GM21737 (cell line): ENCODE results near the gene SEPHS2.
A peak's percentile ranks its signal among the peaks of the same experiment; 100 is the strongest.
"Not testable (repeated sequence)": the region's sequence is repeated elsewhere in the genome, so short reads cannot be mapped to it uniquely, and the experiment has no call there.

Source experiments
- ATAC-seq: cut with Tn5 transposase; IDR thresholded peaks from one replicate; pipeline ENCODE4 v1.9.1; 2021; ENCODE audit warnings: mild to moderate bottlenecking, moderate library complexity; ENCODE audit not compliant: unreplicated experiment

Gene SEPHS2

DNA sequence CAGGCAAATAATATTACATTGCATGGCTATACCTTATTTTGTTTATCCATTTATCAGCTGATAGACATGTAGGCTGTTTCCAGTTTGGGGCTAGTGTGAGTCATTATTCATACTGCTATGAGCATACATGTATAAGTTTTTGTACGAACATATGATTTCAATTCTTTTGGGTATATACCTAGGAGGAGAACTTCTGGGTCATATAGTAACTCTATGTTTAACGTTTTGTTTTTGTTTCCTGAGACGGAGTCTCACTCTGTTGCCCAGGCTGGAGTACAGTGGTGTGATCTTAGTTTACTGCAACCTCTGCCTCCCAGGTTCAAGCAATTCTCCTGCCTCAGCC is 24.5 kb upstream of the SEPHS2 start:
- no peak for ATAC-seq

DNA sequence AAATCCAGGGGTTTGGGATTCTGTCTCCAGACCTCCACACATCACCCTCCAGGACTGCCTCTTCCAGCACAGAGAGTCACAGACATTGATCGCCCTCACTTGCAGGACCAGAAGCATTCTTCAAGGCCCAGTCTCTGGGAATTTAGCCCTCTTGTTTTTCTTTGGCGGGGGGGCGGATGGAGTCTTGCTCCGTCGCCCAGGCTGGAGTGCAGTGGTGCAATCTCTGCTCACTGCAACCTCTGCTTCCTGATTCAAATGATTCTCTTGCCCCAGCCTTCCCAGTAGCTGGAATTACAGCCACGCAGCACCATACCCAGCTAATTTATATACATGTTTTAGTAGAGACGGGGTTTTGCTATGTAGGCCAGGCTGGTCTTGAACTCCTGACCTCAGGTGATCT is 18.4 kb upstream of the SEPHS2 start:
- ATAC-seq: no peak

DNA sequence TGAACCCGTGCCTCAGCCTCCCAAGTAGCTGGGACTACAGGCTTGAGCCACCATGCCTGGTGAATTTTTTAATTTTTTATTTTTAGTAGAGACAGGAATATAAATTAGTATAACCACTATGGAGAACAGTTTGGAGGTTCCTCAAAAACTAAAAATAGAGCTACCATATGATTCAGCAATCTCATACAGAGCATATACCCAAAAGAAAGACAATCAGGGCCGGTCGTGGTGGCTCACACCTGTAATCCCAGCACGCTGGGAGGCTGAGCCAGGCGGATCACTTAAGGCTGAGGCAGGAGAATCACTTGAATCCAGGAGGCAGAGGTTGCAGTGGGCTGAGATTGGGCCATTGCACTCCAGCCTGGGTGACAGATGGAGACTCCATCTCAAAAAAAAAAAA is 15.8 kb upstream of the SEPHS2 start:
- ATAC-seq: not testable (repeated sequence)

DNA sequence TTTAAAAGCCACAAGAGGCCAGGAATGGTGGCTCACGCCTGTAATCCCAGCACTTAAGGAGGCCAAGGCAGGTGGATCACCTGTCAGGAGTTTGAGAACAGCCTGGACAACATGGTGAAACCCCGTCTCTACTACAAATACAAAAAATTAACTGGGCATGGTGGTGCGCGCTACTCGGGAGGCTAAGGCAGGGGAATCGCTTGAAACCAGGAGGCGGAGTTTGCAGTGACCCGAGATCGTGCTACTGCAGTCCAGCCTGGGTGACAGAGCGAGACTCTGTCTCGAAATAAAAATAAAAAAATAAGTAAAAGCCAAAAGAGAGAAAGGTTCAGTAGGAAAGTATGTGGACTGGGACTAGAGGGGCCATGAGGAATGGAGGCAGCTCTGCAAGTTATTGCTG is 13.8 kb upstream of the SEPHS2 start:
- ATAC-seq: peak; percentile 2

DNA sequence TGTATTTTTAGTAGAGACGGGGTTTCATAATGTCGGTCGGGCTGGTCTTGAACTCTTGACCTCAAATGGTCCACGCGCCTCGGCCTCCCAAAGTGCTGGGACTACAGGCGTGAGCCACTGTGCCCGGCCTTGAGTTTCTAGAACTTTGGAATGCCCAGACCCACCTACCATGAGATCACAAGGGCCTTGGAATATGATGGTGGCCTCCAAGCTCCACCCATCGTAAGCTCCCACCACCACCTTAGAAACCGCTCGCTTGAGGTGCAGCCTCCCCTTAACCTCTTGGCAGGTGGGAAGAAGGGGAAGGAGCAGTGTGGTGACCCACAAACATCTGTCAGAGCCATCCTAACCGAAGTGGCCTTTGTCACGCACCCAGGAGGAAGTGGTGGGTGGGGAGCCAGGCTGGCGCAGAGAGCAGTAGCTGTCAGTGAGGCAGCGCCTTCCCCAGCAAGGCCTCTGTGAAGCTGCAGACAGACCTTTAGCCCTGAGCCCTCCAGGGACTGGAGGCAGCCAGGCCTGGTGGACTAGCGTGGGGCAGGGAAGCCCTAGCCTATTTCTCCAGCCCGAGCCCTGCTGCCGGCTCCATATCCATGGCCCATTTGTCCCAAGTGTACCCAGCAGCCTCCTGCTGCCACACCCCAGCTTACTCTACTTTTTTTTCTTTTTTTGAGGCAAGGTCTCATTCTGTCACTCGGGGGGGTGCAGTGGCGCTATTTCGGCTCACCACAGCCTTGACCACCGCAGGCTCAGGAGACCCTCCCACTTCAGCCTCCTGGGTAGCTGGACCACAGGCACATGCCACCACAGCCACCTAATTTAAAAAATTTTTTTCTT is 13.1 kb upstream of the SEPHS2 start:
- ATAC-seq: peak; percentile 77

DNA sequence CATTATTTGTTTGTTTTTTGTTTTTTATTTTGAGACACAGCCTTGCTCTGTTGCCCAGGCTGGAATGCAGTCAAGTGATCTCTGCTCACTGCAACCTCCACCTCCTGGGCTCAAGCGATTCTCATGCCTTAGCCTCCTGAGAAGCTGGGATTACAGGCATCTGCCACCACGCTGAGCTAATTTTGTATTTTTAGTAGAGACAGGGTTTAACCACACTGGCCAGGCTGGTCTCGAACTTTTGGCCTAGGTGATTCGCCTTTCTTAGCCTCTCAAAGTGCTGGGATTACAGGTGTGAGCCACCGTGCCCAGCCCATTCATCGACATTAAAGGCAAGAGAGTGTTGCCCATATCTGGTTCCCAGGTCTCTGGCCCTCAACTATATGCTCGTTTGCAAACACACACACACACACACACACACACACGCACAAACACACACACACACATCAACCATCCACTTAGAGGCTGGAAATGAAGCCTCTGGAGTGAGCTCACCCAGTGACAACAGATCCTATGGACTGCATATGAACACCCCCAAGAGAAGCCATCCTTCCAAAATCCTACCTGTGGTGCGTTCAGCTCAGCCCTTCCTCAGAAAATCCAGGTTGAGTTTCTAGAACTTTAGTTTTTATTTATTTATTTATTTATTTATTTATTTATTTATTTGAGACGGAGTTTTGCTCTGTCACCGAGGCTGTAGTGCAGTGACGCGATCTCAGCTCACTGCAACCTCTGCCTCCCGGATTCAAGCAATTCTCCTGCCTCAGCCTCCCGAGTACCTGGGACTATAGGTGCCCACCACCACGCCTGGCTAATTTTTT is 12.3 kb upstream of the SEPHS2 start:
- ATAC-seq: no peak

DNA sequence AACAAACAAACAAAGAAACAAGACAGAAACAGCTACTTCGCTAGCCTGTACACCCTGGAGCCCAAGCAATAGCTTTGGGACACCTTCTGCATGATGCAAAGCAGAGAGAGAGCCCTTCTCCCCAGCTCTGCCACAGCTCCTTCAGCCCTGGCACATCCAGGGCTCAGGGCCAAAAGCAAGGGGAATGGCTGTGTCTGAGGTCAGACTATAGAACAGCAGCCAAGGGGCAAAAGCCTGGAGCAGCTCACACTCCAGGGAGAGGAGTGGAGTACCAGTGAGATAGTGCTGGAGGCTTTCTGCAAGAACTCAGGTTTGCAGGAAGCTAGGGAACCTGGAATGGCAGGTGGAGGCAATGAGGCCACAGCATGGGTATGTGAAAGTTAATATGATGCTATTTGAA is 11.6 kb upstream of the SEPHS2 start:
- no peak for ATAC-seq

DNA sequence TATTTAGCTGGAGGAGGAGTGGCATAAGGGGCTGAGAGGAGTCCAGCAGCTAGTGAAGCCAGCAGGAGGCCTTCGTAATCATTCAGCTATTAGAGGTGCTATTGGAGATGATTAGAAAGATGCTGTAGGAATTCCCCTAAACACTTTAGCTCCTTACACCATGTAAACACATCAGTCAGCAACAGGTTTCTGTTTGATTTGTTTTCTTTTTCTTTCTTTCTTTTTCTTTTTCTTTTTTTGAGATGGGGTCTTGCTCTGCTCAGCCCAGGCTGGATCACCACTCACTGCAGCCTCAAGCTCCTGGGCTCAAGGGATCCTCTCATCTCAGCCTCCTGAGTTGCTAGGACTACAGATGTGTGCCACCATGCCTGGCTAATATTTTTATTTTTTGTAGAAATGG is 10.6 kb upstream of the SEPHS2 start:
- ATAC-seq: no peak

DNA sequence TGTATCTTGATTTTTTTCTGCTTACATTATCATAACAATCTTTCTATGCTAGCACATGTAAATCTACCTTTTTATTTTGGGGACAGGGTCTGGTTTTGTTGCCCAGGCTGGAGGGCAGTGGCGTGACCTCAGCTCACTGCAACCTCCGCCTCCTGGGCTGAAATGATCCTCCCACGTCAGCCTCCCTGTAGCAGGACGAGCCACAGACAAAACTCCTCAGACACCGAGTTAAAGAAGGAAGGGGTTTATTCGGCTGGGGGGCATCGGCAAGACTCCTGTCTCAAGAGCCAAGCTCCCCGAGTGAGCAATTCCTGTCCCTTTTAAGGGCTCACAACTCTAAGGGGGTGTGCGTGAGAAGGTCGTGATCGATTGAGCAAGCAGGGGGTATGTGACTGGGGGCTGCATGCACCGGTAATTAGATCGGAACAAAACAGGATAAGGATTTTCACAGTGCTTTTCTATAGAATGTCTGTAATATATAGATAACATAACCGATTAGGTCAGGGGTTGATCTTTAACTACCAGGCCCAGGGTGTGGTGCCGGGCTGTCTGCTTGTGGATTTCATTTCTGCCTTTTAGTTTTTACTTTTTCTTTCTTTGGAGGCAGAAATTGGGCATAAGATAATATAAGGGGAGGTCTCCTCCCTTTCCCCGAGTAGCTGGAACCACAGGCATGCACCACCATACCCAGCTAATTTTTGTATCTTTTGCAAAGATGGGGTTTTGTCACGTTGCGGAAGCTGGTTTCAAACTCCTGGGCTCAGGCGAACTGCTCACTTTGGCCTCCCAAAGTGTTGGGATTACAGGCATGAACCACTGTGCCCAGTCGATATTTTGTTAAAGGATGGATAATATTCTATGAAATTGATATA is 7.3 kb upstream of the SEPHS2 start:
- not testable (repeated sequence) for ATAC-seq

DNA sequence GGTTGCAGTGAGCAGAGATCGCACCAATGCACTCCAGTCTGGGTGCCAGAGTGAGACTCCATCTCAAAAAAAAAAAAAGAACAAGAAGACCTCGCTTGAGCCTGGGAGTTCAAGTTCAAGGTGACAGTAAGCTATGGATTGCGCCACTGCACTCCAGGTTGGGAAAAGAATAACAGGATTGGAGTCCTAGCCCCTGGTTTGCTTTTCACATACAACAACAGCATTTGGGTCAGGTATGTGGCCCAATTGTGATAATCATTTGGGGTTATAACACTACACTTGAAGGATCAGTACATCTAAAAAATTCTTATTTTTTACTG is 3.4 kb upstream of the SEPHS2 start:
- ATAC-seq: no peak

DNA sequence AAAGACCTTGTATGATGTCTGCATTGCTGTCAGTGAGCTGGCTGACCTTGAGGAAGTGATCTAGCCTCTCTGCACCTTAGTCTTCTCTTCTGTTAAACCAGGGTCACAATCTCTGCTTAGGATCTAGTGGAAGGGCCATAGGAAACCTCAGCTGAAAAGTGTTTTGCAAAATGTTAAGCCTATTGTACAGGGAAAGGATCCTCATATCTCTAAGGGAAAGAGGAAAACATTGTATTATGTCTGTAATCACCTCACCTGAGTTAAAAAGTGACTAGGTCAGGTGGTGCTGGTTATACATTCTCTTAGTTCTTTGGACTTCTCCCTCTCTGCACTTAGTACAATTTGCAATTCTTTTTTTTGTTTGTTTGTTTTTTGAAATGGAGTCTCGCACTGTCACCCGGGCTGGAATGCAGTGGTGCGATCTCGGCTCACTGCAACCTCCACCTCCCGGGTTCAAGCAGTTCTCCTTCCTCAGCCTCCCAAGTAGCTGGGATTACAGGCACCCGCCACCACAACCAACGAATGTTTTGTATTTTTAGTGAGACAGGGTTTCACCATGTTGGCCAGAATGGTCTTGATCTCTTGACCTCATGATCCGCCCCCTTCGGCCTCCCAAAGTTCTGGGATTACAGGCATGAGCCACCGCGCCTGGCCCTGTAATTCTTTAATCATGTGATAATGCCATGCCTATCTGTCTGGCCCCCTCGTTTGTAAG is 2.0 kb upstream of the SEPHS2 start:
- ATAC-seq: no peak

DNA sequence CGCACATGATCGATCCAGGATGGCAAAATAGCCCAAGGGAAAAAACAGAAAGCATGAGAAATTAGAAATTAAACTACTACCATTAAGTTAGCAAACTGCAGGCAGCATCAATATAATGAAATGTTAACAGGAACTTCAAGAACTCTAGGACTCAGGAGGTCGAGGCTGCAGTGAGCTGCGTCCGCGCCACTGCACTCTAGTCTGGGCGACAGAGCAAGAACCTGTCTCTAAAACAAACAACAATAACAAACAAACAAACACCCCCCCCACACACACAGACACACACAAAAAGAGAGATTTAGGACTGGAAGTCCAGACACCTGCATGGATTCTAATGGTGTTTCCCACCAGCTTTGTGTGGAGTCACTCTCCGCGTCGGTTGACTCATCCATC is 525 bp upstream of the SEPHS2 start:
- no peak for ATAC-seq

DNA sequence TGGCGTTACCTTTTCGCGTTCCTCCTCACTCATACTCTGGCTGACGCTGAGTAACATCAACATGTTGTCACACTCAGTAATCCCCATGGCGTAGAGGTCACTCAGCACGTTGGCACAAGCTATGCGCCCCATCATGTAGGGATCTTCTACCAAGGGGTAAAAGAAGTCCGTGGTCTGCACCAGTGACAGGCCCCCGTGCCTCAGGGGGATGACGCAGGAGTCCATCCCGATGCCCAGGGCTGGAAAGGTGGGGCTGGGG is 596 bp downstream of the SEPHS2 start:
- no peak for ATAC-seq

DNA sequence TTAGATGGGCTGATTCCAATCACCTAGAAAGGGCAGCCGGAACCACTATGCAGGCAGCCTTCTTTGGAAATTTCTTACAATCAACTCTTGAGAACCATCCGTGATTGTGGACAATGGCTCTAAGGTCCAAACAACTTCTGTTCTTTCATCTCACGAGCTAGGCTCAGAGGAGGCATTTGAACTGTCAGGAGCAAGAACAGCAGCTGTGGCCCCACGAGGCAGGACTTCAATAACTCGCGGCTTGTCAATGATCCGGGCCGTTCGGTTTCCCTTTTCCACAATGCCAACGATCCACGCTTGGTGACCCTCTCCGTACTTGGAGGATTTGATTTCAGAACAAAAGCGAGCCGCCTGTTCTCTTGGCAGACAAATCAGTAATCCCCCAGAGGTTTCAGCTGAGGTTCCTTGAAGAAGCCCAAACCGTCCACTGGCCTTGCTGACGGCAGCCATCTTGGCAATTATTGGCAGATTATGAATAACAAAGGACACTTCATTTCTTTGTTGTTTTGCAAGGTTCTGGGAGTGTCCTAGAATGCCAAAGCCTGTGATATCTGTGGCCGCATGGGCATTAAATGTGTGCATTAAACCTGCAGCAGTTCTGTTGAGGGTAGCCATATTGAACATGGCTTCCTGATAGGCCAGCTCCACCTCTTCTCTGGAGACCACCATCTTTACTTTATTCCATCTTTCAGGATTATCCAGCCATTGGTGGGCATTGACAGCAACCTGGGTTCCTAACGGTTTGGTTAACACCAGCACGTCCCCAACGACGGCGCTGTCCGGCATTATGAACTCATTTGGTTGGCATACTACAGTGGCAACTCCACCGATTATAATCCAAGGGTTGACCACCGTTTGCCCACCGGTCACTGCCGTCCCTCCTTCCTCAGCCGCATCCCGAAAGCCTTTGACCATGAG is 1.2 kb downstream of the SEPHS2 start:
- no peak for ATAC-seq

DNA sequence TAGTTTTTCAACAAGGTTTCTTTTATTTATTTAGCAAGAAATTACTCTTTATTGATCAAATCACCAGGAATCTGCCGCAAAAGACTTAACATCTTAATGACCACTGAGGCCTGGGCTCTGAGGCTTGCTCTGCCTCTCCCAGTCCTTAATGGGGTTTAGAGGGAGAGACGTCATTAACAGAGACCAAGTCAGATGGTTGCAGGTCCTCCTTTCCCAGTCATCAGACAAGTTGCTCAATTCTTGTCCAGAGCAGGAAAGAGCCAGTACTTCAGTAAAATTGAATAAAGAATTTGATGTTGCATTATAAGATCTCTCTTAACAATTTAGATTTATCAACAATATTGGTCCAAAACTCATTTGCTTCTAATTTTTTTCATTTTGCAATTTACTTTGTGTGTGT is 2.0 kb downstream of the SEPHS2 start:
- no peak for ATAC-seq

DNA sequence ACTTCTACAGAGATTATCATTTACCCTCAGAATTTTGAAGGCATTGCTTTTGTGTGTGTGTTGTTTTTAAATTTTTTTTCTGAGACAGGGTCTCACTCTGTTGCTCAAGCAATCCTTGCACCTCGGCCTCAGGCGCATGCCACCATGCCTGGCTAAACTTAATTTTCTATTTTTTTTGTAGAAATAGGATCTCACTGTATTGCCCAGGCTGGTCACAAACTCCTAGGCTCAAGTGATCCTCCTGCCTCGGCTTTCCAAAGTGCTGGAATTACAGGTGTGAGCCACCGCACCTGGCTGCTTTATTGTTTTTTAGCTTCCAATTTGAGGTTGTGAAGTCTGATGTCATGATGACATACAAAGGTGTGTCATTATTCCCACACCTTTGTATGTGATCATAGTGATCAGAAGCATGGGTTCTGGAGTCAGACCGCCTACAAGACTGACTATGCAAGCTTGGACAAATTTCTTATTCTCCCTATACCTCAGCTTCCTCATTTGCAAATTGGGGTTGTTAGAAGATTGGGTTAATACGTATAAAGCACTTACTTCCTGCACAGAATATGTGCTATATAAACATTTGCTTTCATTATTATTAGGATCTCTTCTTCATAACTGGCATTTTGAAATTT is 5.8 kb downstream of the SEPHS2 start:
- ATAC-seq: no peak

DNA sequence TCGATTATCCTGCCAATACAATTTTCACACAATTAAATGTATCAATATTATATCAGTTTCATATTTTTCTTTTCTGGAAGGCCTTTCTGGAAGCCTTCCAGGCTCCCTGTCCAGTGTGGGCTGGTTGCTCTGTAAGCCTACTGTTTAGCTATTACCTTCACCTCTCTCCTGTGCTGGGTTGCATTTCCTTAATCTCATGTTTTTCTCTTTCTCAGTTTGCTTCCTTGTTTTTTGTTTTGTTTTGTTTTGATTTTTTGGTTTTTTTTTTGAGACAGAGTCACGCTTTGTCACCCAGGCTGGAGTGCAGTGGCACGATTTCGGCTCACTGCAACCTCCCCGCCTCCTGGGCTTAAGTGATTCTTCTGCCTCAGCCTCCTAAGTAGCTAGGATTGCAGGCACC is 6.8 kb downstream of the SEPHS2 start:
- no peak for ATAC-seq

DNA sequence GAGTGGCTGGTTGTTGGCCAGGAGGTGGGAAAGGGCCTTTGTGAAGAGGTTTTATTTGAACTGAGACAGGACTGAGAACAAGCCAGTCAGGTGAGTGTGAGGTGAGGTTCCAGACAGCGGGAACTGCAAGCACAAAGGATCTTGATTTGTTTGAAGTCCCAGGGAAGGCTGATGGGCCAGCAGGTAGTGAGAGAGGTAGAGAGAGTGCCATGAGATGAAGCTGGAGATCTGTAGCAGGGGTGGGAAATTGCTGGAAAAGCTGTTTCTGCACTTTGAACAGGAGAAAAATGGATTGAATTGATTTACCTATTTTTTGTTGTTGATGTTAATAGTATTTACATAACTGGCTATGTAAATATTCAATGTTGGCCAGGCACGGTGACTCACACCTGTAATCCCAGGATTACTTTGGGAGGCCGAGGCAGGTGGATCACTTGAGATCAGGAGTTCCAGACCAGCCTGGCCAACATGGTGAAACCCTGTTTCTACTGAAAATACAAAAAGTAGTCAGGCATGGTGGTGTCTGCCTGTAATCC is 8.1 kb downstream of the SEPHS2 start:
- no peak for ATAC-seq

DNA sequence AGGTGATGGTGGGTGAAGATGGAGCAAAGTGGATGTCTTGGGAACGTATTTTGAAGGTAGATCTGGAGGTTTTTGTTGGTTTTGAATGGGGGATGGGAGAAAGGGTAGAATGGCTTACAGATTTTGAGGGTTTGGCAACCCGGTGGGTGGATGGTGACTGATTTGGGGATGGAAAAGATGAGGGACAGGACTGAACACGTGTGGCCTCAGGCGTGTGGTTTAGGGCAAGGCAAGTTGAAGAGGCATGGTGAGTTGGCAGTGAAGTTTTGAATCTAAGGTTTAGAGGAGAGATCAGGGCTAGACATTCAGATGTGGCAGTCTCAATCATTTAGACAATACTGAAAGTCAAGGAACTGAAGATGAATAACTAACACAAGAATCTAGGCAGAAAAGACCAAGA is 10.8 kb downstream of the SEPHS2 start:
- ATAC-seq: no peak
